ENCODE measurements around the gene CTNND2.

The CTNND2 gene

DNA sequence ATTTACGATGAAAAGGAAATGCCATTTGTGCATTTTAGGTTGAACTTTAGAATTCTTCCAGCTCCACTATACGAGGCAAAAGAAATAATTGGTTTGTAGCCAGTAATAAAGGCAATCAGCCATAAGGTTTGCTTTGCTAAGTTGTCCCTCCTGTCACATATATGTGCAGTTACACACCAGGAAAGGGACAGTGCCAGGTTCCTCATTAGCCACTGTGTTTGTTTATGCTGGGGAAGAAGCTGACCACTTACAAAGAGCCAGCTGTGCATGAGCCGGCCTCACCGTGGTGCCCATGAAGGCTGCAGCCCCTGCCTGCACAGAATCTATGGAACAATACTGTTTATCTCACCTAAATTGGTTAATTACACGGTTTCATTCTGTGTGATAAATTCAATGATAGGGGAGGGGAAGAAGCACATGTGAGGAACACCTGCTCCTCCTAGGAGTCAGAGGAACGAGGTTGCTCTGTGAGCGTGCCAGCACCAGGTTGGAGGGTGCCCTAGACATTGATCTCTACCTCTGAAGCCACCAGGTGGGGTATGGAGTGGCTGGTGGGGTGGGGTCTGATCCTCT, 969.4 kb downstream of the CTNND2 start:
- DNase-seq (ENCODE audit: insufficient read length, low spot score) (no peak), FAIRE-seq (no peak)
- TF ChIP-seq, protein P1, sequence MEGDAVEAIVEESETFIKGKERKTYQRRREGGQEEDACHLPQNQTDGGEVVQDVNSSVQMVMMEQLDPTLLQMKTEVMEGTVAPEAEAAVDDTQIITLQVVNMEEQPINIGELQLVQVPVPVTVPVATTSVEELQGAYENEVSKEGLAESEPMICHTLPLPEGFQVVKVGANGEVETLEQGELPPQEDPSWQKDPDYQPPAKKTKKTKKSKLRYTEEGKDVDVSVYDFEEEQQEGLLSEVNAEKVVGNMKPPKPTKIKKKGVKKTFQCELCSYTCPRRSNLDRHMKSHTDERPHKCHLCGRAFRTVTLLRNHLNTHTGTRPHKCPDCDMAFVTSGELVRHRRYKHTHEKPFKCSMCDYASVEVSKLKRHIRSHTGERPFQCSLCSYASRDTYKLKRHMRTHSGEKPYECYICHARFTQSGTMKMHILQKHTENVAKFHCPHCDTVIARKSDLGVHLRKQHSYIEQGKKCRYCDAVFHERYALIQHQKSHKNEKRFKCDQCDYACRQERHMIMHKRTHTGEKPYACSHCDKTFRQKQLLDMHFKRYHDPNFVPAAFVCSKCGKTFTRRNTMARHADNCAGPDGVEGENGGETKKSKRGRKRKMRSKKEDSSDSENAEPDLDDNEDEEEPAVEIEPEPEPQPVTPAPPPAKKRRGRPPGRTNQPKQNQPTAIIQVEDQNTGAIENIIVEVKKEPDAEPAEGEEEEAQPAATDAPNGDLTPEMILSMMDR (IDR thresholded peaks at IDR 0.05; ENCODE audit: insufficient read depth, missing control alignments), result no peak

DNA sequence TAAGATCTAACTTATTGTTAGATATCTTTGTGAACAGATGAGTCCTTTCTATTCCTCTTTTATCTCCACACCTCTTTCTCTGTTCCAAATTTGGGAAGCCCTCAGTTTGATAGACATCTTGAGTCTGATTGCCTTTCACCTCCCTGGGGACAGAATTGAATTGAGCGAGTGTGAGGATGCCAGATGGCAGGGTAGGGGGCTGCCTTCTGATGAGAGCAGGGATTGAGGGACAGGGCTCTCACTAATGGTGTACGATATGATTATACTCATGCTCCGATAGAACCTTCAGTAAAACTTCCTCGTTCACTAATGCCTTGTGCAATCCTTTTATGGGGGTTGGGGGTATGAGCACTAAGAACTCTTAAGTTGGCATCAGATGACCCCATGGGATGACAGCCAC, 971.1 kb downstream of the CTNND2 start:
- DNase-seq (ENCODE audit: insufficient read length, low spot score) (no peak), FAIRE-seq (no peak)
- TF ChIP-seq, protein P1 (IDR thresholded peaks at IDR 0.05; ENCODE audit: insufficient read depth, missing control alignments), result no peak

DNA sequence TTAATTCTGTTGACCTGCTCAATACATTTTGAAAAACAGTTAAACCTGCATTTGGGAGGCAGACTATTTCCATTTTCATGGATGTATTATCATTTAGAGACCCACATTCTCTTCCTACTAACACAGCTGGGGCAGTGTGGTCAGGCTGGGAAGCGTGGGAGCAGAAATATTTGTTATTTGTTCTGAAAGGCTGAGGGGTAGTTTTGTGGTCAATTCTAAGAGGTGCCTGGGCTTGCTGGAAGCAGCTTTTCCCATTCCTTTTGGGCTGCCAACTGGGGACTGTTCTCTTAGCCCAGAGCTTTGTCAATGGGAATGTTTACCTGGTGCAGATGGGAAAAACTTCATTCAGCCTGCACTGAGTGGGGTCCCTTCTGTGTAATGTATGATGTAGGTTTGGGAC, 971.8 kb downstream of the CTNND2 start:
- FAIRE-seq, result no peak
- TF ChIP-seq, protein P1 (IDR thresholded peaks at IDR 0.05; ENCODE audit: insufficient read depth, missing control alignments), result no peak
- DNase-seq (ENCODE audit: insufficient read length, low spot score), result no peak

DNA sequence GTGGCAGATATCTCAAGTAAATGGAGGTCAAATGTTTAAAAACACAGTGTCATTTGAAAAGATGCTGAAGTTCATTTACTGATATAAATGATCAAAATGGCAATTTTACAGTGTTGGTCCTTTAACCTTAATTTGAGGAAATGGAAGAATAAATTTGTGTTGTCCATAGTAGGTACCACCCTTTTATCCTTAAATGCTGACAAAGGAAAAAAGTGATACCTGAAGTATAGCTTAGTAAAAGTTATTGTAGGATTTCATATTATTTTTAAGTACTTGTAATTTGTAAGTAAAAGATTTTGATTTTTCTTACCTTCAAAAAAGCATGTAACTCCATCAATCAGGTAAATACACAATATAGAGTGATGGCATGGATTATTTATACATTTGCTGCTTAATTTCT, 976.6 kb downstream of the CTNND2 start:
- TF ChIP-seq, protein P1 (IDR thresholded peaks at IDR 0.05; ENCODE audit: insufficient read depth, missing control alignments), result no peak
- no peak for DNase-seq (ENCODE audit: insufficient read length, low spot score)
- FAIRE-seq, result no peak

DNA sequence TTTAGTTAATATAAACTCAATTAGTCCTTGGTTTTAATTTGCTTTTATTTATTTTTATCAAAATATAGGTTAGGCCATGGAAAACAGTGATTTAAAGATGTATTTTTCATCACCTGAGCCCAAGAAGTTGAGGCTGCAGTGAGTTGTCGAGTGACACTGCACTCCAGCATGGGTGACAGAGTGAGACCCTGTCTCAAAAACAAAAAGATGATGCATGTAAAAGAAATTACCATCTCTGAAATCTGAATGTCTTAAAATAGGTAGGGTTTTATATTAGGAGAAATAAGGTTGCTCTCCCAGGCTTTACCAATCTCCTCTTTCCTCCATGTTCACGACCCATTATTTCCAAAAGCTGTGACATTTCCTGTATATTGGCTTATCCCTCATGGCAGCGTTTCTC, 980.9 kb downstream of the CTNND2 start:
- TF ChIP-seq, protein P1 (IDR thresholded peaks at IDR 0.05; ENCODE audit: insufficient read depth, missing control alignments), result no peak
- no peak for DNase-seq (ENCODE audit: insufficient read length, low spot score)
- FAIRE-seq, result no peak

Data from D721Med (cell line).